Stimulated activated CD4-positive, alpha-beta T cell treated with anti-CD3 and anti-CD28 coated beads, Interleukin-4, amount 100 ng/mL, for 48 hours (primary cell): Measurements from ENCODE around the gene ADAM11.
"Not testable (repeated sequence)": the region's sequence is repeated elsewhere in the genome, so short reads cannot be mapped to it uniquely, and the experiment has no call there.

Source experiments
- DNase-seq, 2 donors: peaks; one replicate each; pipeline ENCODE4 v3.0.0-alpha.2; 2020; ENCODE audit warnings: low read depth in 2 of 2

Gene ADAM11, protein sequence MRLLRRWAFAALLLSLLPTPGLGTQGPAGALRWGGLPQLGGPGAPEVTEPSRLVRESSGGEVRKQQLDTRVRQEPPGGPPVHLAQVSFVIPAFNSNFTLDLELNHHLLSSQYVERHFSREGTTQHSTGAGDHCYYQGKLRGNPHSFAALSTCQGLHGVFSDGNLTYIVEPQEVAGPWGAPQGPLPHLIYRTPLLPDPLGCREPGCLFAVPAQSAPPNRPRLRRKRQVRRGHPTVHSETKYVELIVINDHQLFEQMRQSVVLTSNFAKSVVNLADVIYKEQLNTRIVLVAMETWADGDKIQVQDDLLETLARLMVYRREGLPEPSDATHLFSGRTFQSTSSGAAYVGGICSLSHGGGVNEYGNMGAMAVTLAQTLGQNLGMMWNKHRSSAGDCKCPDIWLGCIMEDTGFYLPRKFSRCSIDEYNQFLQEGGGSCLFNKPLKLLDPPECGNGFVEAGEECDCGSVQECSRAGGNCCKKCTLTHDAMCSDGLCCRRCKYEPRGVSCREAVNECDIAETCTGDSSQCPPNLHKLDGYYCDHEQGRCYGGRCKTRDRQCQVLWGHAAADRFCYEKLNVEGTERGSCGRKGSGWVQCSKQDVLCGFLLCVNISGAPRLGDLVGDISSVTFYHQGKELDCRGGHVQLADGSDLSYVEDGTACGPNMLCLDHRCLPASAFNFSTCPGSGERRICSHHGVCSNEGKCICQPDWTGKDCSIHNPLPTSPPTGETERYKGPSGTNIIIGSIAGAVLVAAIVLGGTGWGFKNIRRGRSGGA

DNA sequence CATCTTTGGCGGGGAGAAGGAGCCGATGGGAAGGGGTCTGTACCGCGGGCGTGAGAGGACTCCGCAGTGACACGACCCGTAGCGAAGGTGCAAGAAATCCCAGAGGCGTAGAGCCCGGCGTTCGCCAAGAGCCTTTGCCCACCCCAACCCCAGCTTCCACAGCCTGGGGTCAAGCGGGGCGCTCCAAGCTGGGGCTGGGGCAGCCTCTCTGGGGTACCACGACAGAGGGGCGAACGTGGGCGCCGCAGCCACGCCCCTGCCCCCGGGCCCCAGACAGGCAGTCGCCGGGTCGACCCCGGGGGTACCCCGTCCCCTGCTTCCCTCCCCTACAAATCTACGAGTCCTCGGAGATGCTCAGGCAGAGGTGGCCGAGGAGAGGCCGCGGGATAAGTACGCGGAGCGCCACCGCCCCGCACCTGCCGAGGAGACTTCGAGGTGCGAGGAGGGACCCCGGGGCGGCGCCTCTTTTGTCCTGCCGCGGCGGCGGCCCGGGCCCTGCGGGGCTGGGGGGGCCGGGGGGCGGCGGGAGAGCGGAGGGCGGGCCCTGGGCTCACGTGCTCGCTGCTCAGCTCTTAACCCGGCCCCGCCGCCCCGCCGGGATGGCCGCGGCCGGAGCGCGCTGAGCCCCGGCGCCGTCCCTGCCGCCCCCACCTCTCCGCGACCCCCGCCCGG, at the start of gene ADAM11:
TSS of gene ADAM11 (plus strand) at position 575 of the 672 bp plus-strand sequence. CDS start 212 bp downstream, outside the sequence.
- no peak for DNase-seq

DNA sequence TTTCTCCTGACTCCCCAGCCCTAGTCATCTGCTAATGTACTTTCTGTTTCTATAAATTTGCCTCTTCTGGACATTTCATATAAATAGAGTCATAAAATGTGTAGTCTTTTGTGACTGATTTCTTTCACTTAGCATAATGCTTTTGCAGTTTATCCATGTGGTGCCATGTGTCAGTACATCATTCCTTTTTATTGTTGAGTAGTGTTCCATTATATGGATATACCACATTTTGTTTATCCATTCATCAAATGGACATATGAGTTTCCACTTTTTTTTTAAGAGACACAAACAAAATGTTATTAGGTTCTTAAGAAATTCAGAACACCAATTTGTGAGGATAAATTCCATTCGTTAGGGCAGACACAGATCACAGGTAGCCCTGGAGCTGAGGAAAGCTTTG, 39.3 kb upstream of the ADAM11 start:
- DNase-seq, result no peak

DNA sequence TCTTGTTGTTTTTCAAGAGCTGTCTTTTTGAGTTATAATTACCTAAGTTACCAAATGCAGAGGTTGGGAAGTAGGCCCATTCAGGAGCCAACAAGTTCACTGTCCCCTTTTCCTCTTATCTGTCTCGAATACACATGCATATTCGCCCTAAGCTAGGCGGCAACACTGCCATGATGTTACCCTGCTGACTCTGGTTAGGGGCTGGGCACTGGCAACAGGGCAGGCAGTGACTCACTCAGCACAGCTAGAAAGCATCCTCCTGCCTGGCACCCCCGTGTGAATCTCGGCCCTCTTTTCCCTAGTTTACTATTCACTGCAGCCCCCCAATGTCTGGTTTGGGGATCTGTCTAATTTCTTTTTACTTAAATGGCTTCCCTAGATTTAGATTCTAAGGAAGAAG, 36.5 kb upstream of the ADAM11 start:
- no peak for DNase-seq

DNA sequence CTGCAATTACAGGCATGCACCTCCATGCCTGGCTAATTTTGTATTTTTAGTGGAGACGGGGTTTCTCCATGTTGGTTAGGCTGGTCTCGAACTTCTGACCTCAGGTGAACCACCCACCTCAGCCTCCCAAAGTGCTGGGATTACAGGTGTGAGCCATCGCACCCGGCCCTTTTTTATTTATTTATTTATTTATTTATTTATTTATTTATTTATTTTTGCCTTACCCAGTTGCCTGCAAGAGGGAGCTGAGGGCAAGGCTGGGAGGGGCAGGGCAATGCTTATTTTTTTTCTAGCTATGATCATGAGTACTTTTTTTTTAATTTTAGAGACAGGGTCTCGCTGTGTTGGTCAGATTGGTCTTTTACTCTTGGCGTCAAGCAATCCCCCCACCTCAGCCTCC, 32.7 kb upstream of the ADAM11 start:
- not testable (repeated sequence) for DNase-seq

DNA sequence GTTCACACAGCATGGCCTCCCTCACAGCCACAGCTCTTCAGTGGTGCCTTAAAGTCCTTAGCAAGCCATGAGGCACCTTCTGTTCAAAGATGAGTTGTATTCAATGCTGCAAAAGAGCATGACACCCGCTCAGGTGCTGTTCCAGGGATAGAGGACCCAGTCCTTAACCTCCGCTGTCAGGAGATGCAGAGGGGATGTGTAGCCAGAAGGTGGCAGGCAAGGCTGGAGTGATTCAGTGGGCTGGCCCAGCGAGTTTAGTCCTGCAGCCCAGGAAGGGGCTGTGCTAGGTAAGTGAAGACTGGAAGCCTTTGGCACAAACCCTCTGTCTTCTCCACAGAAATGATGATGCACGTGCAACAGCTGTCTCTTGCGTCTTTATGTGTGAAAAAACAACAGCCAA, 25.0 kb upstream of the ADAM11 start:
- DNase-seq, result no peak

DNA sequence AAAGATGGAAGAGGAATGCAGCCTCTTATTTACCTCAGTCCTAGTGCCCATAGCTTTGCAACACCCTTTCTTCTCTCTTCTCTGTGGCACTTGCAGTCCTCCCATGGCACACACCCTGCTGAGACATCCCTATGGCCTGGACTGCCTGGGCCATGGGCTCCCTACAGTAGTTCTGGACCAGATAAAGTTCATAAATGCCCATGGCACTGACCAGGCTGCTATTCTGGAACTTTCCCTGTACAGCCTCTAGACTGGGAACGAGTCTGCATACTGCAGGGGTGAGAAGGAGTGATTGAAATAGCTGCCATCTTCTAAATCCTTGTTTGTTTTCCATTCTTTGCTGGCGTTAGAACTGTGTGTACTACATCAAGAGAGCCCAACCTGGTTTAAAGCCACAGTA, 24.5 kb upstream of the ADAM11 start:
- DNase-seq, result no peak

DNA sequence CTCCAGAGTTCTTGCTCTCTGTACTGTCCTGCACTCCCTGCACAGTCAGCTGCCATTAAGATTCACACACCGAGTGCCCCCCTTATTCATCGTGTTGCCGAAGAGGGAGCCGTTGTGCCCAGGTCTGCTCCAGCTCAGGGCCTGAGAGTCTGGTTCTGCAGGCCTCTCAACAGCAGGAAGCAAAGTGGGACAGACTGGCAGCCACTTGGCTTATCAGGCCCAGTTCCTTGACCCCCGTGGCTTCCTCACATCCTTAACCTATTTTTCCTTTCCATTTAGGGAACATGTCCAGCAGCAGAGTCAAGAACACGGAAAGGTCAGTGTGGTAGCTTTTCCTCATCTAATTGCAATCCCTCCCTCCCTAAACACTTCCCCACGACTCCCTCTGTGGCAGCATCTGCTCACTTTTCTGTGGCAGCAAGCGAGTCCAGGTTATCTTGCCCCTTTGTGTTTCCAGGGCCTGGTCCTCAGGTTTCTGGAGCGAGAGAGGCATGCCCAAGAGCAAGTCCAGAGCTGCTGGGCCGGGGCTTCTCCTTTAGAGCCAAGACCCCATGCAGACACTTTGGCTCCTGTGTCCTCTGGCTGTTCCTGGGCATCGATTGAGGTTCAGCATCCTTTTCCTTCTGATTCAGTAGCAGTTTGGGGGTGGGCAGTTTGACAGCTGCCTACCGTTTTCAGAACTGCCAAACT, 22.1 kb upstream of the ADAM11 start:
- DNase-seq, result no peak

DNA sequence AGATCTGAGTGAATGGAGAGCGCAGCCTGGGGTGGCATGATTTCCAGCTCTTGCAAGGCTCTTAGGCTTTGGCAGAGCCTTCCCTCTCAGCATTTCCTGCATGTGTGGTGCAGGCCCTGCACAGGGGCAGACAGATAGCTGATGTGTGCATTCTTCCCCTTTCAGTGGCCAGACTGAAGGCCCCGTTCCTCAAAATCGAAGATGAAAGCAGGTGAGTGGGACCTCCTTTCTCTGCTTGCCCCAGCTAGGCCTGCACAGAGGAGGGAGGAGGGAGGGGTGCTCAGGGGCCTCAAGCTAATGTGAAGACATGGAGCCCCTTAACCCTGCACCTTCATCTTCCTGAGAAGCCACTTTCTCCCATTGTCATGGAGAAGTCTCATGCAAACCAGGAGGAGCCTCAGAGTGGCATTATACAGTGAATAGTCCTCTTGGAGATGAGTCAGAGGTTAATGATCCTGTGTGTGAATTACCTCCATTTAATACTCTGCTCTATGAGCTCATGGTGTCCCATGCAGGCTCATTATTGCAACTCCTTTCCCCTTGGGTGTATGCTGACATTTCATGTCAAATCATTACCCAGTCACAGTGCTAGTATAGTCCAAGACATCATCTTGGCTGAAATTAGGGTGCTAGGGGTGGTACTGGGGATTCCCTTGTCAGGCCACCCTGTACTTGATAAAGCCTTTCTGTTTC, 20.4 kb upstream of the ADAM11 start:
- no peak for DNase-seq

DNA sequence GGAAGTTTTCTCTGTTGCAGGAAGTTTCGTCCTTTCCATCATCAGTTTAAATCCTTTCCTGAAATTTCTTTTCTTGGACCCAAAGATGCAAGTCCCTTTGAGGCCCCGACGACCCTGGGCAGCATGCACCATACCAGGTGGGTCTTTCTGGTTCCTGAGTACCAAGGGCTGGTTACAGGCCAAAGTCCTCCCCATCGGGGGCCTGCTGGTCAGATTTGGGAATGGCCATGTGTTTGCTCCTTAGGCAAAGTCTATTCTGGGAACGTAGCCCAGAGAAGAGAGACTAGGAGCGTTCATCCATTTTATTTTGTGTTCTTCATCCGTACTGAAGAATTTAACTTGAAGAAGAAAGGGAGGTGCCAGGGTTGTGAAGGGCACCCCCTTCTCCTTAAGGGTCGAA, 17.5 kb upstream of the ADAM11 start:
- no peak for DNase-seq

DNA sequence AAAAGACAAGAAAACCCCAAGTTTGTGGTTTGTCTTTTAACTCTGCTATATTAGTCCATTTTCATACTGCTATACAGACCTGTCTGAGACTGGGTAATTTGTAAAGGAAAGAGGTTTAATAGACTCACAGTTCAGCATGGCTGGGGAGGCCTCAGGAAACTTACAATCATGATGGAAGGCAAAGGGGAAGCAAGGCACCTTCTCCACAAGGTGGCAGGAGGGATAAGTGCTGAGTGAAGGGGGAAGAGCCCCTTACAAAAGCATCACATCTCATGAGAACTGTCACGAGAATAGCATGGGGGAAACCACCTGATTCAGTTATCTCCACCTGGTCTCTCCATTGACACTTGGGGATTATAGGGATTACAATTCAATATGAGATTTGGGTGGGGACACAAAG, 13.5 kb upstream of the ADAM11 start:
- no peak for DNase-seq

DNA sequence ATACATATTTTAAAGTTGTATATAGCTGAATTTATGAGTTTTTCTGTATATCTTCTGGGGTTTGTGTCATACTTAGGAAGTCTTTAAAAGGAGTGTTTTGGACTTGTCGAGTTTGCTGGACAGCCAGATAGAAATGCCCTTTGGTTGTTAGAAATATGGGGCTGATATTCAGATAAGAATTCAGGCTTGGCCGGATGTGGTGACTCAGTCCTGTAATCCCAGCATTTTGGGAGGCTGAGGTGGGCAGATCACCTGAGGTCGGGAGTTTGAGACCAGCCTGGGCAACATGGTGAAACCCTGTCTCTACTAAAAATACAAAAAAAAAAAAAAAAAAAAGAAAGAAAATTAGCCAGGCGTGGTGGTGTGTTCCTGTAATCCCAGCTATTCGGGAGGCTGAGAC, 13.1 kb upstream of the ADAM11 start:
- DNase-seq, result not testable (repeated sequence)

DNA sequence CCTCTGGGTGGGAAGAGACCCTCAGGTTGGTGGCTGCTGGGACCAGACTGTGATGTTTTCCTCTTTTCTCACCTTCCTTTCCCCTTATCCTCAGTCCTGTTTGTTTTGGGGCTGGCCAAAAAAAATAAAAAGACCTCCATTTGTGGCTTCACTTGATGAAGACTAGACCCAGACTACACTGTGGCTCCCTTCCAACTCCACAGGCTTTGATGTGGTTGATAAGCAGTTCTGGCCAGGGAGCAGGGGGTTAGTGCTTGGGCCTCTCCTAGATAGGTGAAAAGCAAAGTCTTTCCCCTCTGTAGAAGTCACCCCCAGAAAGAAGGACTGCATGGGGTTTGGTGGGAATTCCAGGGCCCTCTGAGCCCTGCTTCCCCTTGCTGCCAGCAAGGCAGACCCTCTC, 11.2 kb upstream of the ADAM11 start:
- no peak for DNase-seq

DNA sequence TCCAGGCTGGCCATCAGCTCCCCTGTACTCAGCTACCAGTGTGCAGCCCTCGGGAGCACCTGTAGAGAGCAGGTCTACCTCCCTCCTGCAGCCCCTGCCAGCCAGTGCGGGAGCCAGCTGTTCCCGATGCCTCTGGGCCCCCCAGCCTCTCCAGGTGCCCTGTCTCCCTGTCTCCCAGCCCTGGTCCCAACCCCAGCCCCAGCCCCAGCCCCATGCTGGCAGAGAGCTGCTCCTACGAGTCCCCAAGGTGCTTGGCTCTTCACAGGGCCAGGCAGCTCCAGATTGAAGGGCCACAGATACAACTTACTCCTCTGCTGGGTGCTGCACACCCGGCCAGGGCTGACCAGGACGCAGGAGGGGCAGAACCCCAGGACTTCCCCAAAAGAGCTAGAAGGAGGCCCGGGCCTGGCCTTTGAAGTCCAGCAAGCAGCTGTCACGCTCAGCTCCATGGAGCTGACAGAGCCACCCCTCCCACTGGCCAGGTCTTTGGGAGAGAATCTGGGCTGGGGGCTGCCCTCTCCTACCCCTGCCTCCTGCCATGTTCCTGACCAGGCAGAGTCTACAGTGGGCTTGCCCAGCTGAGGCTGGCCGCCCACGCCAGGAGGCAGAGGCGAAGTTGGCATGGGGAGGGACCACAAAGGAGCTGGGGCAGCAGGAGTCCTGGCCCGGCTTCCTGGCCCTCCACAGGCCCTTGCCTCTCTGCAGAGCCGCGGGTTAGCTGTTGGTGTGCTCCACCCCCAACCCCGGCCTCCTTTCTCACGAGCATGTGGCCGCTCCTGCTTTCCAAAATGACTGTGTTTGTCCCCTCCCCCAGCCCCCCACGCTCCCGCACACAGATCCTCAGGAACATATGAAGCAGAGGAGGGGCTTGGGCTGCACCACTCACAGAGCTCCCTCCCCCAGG, 9.5 kb upstream of the ADAM11 start:
- DNase-seq, result no peak

DNA sequence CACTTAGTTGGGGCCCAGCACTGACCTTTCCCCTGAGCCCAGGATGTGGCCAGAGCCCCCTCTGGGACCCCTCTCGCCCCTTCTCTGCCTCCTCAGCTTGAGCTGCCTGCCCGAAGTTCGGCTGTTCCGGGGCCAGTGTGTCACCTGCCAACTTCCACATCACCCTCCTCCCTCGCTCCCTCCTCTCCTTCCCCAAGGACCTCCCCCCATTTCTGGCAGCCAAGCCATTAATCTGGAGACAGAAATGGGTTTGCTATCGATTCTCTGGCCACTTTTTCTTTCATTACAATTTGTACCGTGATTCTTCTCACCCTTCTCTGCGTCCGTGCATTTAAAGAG, 8.8 kb upstream of the ADAM11 start:
- no peak for DNase-seq

DNA sequence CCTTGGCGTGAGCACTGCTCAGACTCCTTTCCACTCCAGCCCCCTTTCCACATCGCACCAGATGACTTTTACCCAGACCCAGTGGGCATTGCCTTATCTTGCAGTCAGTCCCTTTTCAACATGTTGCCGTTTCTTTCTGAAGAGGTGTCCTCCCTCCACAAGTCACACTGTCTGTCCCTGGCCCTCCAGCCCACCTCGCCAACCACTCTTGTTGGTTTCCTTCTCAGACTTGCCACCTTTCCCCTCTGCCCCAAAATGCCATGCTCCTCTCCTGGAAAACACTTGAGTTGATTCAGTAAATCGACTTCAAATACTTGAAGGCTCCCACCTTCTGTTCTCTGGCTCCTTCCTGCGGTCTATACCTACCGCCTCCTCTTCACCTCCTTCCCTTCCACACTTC, 7.5 kb upstream of the ADAM11 start:
- DNase-seq, result no peak

DNA sequence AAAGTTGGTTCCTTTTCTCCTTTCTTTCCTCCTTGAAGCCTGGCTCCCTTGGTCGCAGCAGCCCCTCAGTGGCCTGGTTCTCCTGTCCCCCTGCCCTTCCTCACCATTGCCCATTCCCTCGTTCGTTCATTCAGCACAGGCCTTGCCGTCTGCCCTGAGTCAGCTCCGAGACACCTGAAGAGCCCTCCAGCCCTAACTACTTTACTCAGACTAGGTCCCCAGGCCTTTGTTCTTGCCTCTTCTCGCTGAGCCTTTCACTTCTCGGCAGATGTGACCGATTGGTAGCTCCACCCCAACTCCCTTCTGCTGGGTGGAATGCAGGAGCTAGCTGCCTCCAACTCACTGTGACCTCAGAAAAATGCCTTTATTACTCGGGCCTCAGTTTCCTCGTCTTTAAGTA, 7.0 kb upstream of the ADAM11 start:
- DNase-seq, result no peak

DNA sequence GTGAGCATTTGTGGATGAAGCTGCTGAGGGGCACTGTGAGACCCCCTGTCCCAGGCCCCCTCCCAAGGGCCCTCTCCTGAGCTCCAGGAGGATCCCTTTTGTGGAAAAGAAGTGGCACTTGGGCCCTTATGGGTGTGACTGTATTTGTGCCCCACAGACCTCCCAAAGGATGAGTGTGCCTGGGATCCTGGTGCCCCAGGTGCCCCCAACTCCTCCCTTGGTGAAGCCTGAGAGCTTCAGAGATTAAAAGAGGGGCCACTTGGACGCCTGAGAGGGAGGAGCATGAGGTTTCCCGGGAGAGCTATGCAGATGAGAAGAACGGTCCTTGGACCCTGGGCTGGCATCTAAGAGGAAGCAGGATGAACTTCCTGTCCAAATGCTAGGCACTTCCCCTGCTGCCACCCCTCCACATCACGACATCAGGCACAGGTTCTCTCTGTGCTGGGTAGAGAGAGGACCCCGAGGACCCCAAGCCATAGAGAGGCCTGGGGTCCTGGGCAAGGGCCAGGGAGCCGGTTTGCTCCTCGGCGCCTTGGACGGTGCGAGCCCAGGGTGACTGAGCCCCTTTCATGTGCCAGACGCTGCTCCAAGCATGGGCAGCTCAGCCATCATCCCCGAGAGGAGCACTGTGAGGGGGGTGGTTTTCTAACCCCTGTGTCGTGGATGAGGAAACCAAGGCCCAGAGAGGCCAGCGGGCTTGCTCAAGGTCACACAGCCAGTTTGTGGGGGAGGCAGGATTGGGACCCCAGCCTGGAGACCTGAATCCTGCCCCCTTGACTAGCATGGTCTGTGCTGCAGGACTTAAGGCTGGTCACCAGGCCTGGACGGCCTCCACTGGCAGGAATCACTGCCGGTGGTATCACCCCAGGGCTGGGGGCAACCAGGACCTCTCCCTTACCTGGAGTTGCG, 5.6 kb upstream of the ADAM11 start:
- no peak for DNase-seq

DNA sequence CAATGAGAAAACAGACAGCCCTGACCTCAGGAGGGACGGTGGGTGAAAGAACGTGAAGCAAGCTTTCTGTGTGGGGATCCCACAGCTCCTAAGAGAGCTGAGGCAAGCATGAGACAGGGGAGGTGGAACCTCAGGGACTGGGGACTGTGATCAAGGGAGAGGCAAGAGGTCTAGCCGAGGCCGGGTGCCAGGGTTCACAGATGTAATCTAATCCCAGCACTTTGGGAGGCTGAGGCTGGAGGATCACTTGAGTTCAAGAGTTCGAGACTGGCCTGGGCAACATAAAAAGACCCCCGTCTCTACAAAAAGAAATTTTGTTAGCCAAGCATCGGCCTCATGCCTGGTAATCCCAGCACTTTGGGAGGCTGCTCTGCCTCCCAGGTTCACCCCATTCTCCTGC, 4.5 kb upstream of the ADAM11 start:
- DNase-seq, result no peak

DNA sequence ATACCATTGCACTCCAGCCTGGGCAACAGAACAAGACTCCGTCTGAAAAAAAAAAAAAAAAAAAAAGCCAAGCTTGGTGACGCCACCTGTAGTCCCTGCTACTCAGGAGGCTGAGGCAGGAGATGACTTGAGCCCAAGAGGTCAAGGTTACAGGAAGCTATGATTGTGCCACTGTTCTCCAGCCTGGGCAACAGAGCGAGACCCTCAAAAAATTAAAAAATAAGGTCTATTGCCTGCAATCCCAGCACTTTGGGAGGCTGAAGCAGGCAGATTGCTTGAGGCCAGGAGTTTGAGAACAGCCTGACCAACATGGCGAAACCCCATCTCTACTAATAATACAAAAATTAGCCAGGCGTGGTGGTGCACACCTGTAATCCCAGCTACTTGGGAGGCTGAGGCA, 3.6 kb upstream of the ADAM11 start:
- DNase-seq, result not testable (repeated sequence)
